GM19324 (cell line): ENCODE measurements around the gene MLX.
"Not testable (repeated sequence)": the region's sequence is repeated elsewhere in the genome, so short reads cannot be mapped to it uniquely, and the experiment has no call there.

Source experiments
- ATAC-seq: cut with Tn5 transposase; IDR thresholded peaks from one replicate; pipeline ENCODE4 v1.9.1; 2021; ENCODE audit warnings: mild to moderate bottlenecking, moderate library complexity; ENCODE audit not compliant: unreplicated experiment, low FRiP score

Gene MLX

GRCh38 chr17:42536048-42536371 is 30.9 kb upstream of the MLX start, which contains the start of gene NAGLU:
Gene NAGLU, plus strand, starts transcription at chr17:42536241. Its CDS starts 32 bp downstream, at chr17:42536273.
- peak; percentile 90 for ATAC-seq

GRCh38 chr17:42536372-42537155 is 30.3 kb upstream of the MLX start:
- ATAC-seq, result peak; percentile 59

GRCh38 chr17:42537156-42537805 is 29.6 kb upstream of the MLX start:
- ATAC-seq, result peak; percentile 17

- no peak for ATAC-seq
Observed at GRCh38 chr17:42537826-42538451, 29.0 kb upstream of the MLX start.

- ATAC-seq, result no peak
Observed at GRCh38 chr17:42538482-42538881, 28.4 kb upstream of the MLX start.

GRCh38 chr17:42540558-42540957 is 26.3 kb upstream of the MLX start:
- ATAC-seq, result not testable (repeated sequence)

GRCh38 chr17:42541041-42541833 is 25.7 kb upstream of the MLX start:
- ATAC-seq, result no peak

- ATAC-seq, result no peak
Observed at GRCh38 chr17:42543190-42544079, 23.5 kb upstream of the MLX start.

- no peak for ATAC-seq
Observed at GRCh38 chr17:42544874-42545283, 22.0 kb upstream of the MLX start.

GRCh38 chr17:42545755-42546505 is 21.0 kb upstream of the MLX start:
- ATAC-seq, result not testable (repeated sequence)

GRCh38 chr17:42547001-42547461 is 19.9 kb upstream of the MLX start:
- no peak for ATAC-seq

- ATAC-seq, result no peak
Observed at GRCh38 chr17:42547698-42548069, 19.2 kb upstream of the MLX start.

GRCh38 chr17:42548070-42548837 is 18.6 kb upstream of the MLX start:
- ATAC-seq, result peak; percentile 47

- ATAC-seq, result no peak
Observed at GRCh38 chr17:42548993-42549755, 17.7 kb upstream of the MLX start.

- ATAC-seq, result not testable (repeated sequence)
Observed at GRCh38 chr17:42552736-42553135, 14.2 kb upstream of the MLX start, which contains the start of gene HSD17B1. Gene HSD17B1, plus strand, starts transcription at chr17:42552923. Its CDS starts 11 bp downstream, at chr17:42552934.

GRCh38 chr17:42553161-42553818 is 13.6 kb upstream of the MLX start:
- no peak for ATAC-seq

GRCh38 chr17:42553866-42554249 is 13.0 kb upstream of the MLX start:
- no peak for ATAC-seq
